Measurements from ENCODE around the gene TMPRSS2.

TMPRSS2 gene

DNA sequence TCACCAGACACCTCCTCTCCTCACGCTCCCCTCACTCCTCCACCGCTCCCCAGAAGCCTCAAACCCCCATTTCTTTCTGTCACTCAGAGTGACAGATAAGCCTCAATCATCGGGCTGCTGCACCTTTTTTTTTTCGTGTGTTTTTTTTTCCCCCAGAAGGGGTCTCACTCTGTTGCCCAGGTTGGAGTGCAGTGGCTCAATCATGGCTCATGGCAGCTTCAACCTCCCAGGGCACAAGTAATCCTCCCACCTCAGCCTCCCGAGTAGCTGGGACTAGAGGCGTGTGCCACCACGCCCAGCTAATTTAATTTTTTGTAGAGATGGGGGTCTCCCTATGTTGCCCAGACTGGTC lies 1.2 kb upstream of the TMPRSS2 start:
- no peak for DNase-seq

DNA sequence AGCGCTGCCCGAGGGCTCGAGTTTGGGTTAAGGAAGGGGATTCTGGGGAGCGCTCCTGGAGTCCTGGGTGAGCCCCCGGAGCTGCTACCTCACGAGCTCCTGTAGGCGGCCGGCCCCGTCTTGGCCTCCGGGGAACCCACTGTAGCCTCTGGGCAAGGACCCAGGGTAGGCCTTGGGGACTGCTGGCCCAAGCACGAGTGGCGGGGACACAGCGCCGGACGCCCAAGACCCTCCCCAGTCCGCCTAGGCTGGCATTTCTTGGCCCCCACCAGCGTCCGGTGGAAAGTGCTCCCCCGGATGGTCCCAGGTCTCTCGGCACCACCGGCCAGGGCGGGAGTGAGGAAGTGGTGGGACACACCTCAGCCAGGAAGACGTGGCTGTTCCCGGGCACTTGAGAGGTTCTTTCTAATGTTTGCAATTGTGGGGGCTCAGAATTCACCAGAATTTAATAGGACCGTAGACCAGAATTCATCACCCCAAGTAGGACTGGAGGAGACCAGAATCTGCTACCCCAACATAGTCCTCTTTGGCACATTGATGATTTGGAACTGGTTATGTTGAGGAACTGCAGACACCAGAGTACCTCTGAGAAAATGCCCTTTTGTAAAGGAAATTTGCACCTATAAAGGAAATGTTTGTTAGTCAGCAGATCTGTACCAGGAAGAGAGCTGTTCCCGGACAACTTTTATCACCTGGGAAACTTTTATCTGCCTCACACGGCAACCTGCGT lies 622 bp upstream of the TMPRSS2 start:
- no peak for DNase-seq

DNA sequence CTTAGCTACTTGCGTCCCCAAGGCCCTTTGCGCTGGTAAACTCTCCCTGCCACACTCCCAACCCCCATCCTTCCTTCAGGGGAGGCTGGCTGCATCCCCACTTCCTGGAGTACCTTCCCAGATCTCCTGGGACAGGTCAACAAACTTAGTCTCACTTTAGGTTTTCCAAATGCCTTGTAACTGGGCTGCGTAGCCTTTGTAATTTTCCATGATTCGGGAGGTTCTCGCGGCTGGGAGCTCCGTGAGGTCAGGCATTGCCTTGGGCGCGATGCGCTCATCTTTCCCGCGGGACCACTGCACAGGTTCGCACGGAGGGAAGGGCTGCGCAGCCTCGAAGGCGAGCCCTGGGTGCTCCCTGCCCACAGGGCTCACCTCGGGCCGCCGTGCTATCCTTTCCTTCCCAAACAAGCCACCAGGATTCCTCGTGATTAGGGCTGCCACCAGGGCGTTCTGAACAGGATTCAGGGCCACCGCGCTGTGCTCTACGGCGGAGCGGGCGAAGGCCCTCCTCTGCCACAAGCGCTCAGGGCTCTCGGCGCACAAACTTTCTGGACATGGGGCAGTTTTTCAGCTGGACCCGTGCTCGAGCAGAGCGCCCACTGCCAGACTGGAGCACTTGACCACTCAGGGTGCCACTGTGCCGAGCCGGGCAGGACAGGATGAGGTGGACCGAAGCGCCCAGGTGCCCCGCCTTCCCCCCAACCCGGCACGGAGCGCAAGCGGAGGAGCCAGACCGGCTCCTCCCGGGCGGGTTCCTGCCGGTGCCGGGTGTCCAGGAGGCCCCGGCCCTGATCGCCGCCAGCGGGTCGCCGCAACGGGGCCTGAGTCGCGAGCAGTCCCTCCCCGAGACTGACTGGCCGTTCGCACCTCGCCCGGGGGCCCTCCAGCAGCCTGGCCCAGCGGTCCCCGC lies 1.1 kb downstream of the TMPRSS2 start:
- no peak for DNase-seq

DNA sequence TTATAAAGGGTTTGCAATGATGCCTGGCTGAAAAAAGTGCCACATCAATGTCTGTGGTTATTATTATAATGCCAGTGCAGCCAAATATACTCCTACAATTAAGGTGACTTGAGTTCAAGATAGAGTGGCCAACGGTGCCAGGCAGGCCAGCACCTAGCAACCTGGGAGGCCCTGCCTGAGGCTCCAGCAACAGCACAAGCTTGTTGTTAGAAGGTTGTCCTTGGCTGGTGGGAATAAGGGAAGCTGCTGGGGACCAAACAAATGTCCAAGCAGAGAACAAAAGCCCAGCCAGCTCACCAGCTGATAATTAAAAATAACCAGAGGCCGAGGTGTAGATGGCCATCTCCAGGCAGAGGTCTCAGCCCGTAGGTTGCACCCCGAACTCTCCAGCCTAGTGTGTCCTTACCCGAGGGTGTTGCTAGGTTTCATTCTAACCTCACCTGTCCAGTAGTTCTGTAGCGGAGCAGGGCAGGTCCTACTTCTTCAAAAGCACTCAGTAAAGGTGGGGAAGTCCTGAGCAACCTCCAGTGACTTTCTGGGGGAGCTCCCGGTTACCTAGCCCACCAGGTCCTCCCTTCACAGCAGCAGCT lies 1.9 kb downstream of the TMPRSS2 start:
- no peak for DNase-seq

DNA sequence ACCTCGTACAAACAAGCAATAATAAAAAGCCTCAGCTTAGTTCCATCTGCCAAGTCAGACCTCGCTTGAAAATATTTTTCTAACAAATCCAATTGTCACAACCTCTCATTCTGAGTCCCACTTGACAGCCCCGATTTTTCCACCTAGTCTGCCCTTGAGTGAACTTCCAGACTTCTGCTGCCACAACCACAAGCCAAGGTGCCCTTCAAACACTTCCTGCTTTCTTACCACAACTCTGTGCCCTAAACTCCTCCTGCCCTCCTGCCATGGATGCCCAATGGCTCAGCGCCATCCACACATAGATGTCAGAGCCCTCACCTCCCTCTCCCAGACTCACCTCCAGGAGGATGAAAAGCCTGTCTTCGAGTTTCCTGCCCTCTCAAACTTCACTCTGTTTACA lies 3.9 kb downstream of the TMPRSS2 start:
- no peak for DNase-seq

DNA sequence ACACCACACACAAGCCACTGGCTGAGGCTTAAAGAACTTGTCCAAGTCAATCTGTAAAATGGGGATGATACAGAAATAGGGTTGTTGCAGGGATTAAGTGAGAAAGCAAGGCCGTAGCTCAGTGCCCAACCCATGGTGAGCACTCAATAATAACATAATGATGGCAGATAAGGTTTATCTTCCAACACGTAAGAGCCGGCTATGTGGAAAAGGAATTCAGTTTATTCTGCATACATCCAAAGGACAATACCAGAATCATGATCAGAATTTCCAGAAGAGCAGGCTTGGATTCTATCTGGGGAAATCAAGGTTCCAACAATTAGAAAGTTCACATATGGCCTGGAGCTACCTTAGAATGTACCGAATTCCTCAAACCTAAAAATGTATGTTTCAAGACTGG lies 4.6 kb downstream of the TMPRSS2 start:
- DNase-seq: no peak

DNA sequence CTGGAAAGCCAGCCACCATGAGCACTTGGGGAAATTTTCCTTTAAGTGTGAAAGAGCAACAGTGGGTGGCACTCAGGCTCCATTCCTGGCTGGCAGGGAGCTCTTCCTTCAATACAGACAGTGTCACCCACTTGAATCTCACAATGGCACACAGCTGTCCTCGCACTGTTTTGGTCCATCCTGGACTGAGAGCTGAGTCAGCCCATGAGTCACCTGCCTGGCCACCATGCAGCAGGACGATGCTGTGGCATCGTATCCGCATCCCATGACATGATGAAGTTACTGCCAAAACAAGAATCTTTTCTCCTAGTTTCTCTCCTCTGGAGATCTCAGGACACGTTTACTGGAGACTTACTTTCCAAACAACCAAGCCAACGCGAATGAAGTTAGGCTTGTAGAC lies 6.0 kb downstream of the TMPRSS2 start:
- no peak for DNase-seq

DNA sequence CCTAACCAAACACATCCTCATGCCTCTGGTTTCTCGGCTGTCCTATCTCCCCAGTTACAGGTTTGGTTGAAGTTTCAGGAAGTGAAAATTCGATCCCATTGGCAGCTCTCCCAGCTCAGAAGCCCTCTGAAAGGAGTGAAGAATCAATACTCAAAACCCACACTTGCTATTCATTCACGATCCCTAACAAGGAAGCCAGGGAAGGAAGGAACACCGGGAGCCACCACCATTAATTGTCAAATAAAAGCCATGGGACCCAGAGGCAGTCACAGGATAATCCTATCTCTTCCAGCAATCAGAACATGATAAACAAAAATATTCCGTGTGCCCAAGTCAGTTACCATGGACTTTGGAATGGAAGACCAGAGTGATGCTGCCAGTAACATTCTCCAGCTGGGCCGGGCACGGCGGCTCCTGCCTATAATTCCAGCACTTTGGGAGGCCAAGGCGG lies 7.0 kb downstream of the TMPRSS2 start:
- DNase-seq: no peak

DNA sequence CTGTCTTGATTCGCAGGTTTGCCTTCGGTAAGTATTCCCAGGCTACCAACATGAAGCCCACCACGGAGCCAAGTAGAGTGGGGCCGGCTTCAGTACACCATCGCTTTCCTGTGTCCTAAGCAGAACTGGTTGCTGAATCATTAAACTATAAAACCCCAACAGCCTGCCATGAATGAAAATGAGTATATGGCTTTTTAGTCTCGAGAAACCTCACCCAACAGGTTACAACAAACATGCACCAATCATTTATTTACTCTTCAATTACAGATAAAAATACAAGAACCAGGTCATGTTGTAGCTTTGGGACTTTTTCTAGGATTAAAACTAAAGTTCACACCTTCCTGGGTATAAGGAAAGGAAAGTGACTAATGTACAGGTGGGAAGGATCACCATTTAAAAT lies 7.6 kb downstream of the TMPRSS2 start:
- DNase-seq: no peak

DNA sequence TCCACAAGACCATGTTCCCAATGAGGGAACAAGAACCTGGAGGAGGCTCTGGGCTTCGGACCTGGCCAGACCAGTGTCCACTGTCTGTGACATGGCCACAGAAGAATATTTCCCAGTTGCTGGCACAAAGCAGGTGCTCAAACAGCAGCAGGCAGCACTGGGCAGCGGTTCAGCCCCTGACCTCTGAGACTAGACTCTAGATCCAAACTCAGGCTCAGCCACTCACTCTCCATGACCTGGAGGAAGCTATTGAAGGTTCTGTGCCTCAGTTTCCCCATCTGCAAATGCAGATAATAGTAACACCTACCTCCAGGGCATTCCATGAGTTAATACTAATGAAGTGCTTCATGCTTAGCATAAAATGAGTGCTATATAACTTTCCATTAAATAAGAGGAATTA lies 8.0 kb downstream of the TMPRSS2 start:
- DNase-seq: no peak

DNA sequence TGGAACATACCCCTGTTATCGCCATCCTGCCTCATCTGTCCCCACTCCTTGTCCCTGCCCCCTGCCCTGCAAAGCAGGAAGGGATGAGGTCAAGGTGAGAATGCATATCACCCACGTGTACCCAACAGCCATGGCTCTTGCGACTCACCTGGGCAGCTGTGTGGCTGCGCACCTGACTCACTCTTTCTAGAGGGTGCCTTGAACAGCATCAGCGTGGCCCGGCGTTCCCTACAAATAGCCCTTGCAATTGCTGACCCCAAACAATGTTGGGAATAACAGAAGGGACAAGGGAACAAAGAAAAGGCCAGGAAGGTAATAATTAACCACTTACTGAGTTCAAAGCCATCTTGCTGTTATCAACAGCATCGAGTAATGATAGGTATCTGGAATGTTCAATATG lies 10.2 kb downstream of the TMPRSS2 start:
- DNase-seq: no peak

DNA sequence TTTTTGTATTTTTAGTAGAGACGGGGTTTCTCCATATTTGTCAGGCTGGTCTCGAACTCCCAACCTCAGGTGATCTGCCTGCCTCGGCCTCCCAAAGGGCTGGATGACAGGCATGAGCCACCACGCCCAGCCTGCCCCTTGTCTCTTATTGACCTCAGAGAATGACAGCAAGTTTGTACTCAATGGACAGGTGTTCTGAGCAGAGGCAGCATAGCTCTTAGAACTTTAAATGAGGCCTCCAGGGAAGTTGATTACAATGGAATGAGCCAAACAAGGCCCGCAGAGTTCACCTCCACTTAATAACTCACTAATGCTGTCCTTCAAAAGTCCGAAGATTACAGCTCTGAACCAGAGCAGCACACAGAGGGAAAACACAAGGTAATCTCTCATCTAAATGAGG lies 10.9 kb downstream of the TMPRSS2 start:
- no peak for DNase-seq

DNA sequence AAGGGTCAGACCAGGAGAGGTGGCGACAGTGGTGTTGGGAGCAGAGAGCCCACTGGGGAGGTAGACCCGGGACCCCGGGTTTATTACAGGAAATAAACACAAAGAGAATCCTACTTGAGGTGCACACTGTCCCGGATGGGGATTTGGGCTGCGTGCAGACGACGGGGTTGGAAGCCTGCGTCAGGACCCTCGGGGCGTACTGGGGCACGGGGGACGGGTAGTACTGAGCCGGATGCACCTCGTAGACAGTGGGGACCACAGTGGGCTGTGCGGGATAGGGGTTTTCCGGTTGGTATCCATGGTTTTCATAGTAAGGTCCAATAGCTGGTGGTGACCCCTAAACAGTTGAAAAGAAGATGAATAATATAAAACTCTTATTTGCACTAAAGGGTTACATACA lies 13.7 kb downstream of the TMPRSS2 start:
- no peak for DNase-seq

DNA sequence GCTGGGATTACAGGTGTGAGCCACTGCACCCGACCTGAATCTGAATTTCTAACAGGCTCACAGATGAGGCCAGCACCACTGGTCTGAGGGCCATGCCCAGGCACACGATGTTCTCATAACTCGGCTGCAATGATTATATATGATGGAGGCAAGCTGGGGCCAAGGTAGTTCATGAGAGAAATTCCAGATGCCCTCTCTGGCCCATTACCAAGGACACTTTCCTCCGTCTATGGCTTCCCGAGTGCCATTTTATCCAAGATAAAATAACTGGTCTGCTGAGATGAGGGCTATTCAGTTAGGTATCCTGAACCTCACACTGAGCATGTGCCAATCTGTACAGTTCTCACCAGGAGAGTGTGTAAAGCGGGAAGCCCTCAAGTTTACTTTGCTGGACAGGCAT lies 16.5 kb downstream of the TMPRSS2 start:
- DNase-seq: no peak

DNA sequence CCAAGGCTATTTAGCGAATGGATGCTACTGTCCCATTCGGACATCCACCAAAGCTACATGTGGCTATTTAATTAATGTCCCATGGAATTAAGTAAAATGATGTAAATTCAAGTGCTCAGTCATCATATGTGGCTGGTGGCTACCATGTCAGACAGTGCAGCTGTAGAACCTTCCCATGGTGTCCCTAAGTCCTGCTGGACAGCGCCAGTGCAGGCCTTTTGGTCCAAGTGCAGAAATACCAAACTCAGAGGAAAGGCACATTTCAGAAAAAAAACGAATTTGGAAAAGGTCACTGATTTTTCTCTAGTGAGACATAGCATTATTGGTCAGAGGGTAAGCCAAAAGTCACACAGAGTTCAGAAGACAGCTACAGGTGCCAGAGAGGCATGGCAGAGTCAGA lies 17.6 kb downstream of the TMPRSS2 start:
- no peak for DNase-seq

DNA sequence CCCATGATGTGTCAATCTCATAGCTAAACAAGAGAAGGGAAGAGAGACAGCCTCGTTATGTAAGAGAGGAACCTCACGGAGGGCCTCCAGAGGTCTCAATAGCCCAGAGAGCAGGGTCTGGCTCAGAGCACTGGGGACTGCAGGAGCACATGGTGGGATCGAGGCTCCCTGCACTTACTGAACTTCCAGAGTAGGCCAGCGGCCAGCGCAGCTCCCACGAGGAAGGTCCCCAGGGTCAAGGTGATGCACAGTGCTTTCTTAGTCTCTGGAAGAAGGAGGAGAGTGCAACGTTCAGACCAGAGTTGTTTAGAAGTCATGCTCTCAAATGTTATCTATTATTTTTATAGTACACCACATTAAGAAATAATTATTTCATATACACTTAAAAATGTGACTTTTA lies 18.6 kb downstream of the TMPRSS2 start:
- no peak for DNase-seq

DNA sequence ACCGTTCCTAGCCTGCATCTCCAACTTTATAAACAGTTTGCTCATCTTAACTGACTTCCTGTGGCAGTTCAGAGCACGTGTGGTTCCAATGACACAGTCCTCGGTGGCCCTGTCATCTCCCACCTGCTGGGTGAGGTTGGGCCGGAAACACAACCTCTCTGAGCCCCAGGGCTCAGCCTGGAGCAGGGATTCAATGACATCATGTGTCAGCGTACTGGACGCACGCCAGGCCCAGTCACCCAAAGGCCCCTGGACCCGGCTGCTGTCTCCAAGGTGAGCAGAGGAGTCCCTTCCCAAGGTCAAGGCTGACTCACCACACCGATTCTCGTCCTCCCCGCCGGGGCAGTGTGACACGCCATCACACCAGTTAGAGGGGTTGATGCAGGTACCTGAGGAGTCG lies 19.9 kb downstream of the TMPRSS2 start:
- no peak for DNase-seq

DNA sequence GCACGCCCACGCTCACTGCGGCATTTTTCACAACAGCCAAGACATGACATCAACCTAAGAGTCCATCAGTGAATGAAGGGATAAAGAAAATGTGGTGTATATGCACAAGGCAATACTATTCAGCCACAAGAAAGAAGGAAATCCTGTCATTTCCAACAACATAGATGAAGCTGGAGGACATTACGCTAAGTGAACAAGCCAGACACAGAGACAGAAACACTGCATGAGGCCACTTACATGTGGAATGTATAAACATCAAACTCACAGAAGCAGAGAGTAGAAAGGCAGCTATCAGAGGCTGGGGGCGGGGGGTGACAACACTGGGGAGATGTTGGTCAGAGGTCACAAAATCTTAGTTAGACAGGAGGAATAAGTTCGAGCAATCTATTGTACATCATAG lies 20.9 kb downstream of the TMPRSS2 start:
- no peak for DNase-seq

DNA sequence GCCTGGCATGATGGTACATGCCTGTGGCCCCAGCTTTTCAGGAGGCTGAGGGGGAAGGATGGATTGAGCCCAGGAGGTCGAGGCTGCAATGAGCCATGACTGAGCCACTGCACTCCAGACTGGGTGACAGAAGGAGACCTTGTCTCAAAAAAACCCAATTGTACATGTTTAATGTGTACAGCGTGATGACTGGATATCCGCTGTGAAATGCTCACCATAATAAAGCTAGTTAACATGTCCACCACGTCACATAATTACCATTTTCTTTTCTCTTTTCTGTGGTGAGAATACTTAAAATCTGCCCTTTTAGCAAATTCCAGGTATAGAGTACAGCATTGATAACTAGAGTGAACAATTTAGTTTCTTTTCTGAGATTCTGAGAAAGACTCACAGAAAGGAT lies 24.0 kb downstream of the TMPRSS2 start:
- DNase-seq: no peak

DNA sequence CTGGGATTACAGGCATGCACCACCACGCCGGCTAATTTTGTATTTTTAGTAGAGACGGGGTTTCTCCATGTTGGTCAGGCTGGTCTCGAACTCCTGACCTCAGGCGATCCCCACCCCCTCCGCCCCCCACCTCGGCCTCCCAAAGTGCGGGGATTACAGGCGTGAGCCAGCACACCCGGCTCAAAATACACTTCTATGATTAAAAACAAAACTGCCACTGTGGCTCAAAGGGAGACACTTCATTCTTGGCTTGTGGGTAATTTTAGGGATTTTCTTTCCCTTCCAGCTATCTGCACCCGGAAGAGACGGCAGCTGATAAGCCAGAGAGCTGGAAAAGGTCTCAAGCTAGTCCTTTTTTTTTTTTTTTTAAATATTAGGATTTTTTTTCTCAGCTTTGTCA lies 24.5 kb downstream of the TMPRSS2 start:
- no peak for DNase-seq

DNA sequence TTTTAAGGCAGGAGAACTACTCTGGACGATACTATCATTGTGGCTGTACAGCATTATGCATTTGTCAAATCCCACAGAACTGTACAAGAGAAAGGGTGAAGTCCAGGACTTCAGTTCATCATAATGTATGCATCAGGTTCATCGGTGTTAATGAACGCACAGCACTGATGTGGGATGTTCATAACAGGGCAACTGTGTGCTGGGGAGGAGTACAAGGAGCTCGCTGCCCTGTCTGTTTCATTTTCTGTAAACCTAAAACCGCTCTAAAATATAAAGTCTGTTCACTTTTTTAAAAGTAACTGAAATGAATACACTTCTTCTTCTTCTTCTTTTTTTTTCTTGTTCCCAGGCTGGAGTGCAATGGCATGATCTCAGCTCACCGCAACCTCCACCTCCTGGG lies 25.0 kb downstream of the TMPRSS2 start:
- no peak for DNase-seq

DNA sequence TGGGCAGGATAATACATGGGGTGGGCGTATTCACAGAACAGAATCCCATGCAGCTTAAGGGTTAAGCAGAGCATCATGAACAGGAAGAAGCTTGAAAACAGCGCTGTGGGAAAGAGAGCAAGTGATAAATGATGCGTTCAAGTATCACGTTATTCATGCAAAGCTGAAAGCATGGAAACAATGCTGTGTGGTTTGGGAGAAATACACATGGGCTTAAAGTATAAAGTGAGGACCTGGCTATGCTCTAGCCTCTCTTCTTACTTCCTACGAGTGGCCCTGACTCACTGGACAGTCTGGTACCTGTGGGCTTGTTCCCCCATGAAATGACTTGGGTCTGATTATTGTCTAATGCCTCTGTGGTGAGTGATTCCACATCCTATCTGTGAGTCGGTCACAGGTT lies 25.7 kb downstream of the TMPRSS2 start:
- no peak for DNase-seq

DNA sequence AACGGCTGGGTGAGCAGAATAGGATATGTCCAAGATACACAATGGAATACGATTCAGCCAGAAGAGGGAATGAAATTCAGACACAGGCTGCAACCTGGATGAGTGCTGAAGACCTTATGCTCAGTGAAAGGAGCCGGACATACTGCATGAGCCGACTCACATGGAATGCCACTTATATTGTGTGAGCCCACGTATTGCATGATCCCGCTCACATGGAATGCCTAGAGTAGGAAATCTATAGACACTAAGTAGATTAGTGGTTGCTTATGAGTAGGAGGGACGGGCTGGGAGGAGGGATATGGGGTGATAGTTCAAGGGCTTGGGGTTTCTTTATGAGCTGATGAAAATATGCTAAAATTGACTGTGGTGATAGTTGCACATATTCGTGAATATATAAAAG lies 26.8 kb downstream of the TMPRSS2 start:
- no peak for DNase-seq

DNA sequence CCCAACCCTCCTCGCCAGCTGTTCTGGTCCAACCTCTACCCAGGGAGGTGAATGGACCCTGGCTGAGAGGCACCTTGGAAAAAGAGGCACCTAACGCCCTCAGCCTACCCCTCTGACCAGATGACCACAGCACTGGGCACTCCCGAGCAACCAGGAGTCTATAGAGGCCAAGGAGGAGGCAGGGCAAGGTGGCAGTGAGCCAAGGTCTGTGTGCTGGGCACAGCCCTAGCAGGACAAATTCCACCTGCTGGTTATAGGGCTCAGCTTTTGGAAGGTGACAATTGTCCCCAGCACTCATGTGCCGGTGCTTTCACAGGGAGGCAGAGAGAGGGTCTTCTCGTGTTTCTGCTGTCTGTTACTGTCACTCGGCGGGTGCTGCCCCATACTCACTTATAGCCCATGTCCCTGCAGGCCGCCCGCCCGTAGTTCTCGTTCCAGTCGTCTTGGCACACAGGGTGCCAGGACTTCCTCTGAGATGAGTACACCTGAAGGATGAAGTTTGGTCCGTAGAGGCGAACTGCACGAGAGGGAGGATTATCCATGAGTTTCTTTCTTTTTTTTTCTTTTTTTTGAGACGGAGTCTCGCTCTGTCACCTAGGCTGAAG lies 27.8 kb downstream of the TMPRSS2 start:
- no peak for DNase-seq
